Activated T-cell treated with anti-CD3 and anti-CD28 coated beads for 4 hours (primary cell): ENCODE results near the gene COL11A2.

Source experiments
- DNase-seq: peaks from one replicate; pipeline ENCODE4 v3.0.0-alpha.2; 2020

COL11A2 gene

DNA sequence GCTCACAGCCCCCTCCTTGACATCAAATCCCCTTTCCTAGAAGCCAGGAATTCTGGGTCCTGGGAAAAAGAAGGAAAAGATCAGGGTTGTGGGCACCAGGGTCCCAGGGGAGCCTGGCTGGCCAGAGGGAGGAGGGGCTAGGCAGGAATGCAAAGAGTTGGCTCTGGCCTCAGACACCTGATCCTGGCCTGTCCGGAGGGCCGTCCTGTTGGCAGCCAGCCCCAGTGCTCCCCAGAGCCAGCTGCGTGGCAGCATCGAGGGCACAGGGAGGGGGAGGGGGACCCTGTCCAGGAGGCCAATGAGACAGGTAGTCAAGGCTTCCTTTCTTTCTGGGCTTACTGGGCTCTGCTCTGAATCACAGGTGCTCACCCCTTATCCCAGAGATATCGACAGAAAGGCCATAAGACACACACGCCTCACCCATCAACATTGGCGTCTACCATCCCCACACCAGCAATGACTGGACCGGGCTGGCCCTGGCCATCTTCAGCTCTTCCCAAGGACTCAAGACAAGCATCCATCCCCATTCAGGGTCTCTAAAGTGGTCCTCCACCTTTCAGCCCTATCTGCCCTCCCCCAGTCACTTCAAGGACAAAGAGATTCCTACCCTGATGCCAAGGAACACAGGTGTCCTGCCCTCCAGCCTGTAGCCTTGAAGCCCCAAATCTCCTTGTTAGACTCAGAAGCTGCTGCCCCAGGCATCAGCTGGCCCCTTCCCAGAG, 723 bp downstream of the COL11A2 start:
- no peak for DNase-seq

DNA sequence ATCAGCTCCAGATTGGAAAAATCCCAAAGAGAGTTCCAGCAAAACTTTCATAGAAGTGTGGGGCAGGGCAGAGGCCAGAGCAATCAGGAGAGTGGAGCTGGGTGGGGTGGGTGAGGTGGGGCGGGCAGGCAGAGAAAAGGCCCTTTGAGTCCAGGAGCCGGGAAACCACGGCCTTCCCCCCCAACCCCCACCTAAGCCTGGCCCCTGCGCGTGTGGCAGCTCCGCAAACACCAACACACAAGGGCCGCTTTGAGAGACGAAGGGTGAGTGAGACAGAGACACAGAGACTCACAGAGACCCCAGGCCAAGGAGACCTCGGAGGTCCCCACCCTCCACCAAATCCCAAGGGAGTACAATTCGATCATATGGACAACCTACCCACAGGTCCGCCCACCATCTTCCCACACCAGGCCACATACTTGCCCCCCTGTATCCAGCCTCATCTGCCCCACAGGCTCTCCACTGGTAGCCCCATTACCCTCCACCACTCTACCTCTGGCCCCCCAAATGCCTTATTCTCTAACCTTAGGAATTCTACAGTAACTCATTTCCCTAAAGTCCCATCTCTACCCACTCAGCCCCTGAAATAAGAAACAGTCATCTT, 1.7 kb downstream of the COL11A2 start:
- DNase-seq, result no peak

DNA sequence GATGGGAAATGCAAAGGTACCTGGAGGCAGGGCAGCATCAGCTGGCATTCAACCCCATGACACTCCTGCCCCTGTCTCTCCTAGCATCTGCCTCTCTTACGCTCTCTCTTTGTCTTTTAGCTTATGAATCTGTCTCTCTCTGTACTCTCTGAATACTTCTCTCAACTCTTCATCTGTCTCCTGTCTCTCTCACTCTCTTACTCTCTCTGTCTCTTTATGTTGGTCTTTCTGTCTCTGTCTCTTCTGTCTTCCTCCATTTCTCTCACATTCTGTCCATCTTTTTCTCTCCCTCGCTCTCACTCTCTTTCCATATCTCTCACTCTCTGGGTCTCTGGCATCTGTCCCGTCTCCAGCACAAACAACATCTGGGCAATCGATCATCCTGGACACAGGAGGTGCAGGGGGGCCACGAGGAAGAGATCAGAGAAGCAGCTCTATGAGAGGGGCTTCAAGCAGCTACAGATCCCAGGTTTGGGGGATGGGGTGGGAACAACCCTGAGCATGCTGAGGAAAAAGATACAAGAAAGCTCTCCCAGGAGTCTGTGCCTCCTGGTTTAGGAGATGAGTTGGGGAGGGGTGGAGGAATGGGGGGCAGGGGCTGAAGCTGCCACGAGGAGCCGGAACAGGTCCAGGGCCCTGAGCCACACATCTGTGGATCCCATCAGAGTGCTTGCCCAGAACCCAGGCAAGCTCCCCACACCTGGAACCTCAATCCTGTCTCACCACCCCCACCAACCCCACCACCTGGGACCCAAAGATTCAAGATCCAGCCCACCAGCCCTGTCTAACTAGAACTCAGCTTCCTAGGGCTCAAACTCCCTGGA, 2.4 kb downstream of the COL11A2 start:
- DNase-seq, result no peak

- DNase-seq, result no peak
Observed at GRCh38 chr6:33189164-33189563, 3.1 kb downstream of the COL11A2 start.

DNA sequence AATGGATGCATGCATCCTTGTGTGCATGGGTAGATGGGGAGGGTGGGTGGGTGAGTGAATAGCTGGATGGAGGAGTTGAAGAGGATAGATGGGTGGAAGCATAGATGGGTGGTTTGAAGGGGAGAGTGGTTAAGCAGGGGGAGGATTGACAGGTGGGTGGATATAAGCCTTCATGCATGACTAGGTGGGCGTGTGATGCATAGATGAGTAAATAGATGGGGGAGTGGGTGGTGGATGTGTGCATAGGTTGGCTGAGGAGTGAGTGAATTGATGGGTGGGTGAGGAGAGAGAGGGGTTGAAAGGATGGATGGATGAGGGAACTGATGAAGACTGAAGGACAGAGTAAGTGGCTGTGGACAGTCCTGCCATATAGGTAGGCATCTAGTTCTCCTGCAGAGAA, 4.5 kb downstream of the COL11A2 start:
- DNase-seq, result no peak

GRCh38 chr6:33185654-33186187, 6.5 kb downstream of the COL11A2 start:
- no peak for DNase-seq

DNA sequence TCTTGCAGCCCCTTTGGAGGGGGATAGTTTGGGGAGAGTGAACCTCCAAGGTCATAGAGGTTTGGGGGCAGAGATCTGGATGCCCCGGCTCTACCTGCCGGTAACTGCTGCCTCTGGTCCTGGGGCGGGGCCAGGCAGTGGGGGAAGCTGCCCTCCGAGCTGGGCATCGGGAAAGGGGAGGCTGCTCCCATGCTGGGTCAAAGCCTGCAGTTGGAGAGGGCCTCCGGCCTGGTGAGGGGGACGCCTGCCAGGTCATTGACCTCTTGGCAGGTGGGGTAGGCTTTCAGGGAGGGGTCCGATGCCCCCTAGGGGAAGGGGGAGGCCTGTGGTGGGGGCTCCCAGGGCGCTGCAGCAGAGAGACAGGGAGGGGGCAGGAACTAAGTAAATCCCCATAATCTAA, 7.1 kb downstream of the COL11A2 start:
- DNase-seq, result no peak

DNA sequence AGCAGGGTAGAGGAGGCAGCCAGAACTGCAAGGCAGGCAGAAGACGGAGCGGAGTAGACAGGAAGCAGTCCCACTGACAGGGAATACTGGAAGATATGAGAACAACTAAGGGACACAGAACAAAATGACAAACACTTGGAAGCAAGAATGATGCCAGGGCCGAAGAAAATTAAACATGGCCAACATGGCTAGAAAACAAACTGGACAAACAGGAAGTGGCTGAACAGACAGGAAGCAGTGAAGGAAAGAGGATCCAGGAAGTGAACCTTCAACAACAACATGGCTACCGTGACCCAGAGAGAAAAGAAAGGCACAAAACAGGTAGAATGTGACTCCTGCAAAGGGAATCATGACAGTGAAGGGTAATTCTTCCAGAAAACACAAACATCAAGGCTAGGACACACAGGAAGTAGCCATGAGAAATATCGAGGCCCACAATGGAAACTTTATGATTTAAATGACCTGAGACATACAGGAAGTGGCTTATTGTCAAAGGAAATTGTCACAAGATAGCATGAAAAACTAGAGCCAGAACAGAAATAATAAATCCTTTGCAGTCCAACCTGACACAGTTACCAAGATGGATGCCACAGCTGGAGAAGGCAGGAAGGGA, 9.1 kb downstream of the COL11A2 start:
- DNase-seq, result no peak

DNA sequence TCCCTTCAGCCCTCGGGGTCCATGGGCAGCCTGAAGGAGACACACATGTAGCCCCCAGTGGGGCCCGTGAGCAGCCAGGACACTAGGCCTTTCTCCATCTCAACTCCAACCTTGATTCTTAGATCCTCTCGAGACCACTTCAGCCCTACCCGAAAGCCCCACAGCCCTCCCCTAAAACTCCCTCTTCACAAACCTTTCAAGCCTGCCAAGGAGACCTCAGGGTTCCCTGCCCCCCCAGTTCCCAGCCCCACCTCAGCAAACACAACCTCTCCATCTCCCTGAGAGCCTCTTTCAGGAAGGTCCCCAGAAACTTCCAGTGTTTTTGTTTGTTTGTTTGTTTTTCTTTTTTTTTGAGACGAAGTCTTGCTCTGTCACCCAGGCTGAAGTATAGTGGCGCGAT, 11.1 kb downstream of the COL11A2 start:
- no peak for DNase-seq

GRCh38 chr6:33178755-33179475, 13.4 kb downstream of the COL11A2 start:
- no peak for DNase-seq

- no peak for DNase-seq
Observed at GRCh38 chr6:33177552-33178446, 14.5 kb downstream of the COL11A2 start.

- no peak for DNase-seq
Observed at GRCh38 chr6:33176906-33177305, 15.4 kb downstream of the COL11A2 start.

DNA sequence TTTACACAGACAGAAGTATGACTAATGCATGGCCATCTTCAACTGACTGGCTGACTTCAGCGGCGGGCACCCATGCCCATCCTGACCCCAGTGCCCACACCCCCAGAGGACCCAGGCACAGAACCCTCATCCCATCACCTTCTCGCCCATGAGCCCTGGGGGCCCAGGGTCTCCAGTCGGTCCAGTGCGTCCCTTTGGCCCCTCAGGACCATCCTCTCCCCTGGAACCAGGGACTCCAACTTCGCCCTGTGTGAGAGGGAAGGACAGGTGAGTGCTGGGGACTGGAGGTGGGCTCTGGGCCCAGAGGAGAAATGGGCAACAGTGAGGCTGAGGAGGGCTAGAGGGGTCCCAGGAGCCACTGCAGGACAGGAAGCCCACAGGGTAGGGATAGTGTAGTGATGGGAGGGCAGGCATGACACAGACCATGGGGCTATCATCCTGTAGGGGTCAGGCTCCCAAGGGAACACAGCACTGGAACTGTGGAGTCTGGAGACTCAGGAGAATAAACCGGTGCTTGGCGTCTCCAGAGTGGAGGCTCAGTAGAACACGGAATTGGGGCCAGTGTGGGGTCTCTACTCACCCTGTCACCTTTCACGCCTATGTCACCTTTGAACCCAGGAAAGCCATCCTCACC, 16.7 kb downstream of the COL11A2 start:
- no peak for DNase-seq

GRCh38 chr6:33174784-33175183, 17.5 kb downstream of the COL11A2 start:
- DNase-seq, result no peak

DNA sequence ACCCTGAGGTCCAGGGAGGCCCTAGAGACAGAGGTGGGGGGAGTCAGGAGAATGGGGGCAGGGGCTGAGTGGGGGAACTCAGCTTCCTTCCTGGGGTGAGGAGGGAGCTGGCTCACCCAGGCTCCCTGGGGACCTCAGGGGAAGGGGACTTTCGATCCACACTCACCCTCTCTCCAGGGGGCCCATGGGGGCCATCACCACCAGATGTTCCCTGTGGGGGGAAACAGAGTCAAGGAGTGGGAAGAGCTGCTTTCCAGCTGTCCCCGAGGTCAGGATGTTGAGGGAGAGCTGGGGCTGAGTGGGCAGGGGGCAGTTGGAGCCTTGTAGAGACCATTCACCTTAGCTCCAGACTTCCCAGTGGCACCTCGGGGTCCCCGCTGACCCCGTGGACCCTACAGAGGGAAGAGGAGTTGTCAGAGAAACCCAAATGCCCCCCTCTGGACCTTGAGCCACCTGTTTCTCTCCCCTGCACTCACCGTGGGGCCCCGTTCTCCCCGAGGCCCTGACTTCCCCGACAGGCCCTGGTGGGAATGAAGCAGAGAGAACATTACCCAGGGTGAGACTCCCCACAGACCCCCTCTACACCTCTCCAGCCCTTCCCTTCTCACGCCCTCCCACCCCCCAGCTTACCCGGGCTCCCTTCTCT, 18.6 kb downstream of the COL11A2 start:
- no peak for DNase-seq

- DNase-seq, result no peak
Observed at GRCh38 chr6:33172688-33173534, 19.4 kb downstream of the COL11A2 start.

DNA sequence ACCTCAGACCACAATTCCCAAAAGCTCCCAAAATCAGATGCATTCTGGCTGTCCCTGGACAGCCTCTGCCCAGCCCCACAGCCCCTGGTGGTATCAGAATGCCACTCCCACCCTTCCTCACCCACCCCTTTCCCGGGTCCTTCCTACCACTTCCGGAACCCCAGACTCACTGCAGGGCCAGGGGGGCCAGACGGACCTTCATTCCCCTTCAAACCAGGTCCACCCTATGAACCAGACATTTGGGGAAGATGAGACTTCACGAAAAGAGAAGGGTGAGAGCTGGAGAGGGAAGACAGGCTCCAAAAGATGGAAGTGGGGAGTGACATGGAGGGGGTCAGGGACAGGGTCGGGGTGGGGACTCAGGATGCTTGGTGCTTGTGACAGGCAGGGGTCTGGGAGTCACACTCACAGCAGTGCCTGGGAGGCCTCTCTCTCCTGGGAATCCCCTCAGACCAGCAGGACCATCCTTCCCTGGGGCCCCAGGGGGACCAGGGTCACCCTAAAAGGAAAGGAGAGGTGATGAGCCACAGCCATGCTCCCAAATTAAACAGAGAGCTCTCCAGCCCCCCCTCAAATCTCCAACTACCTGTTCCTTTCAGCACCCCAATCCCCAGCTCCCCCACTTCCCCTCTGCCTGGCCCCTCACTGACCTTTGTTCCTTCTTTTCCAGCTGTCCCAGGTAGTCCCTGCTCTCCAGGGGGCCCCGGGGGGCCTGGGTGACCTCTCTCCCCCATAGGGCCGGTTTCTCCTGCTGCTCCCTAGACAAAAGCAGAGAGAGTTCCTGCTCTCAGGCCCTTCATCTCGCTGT, 20.2 kb downstream of the COL11A2 start:
- DNase-seq, result no peak

GRCh38 chr6:33171016-33171879, 21.0 kb downstream of the COL11A2 start:
- DNase-seq, result no peak
